Measurements from ENCODE around the gene NUDT7.

- no peak for TF ChIP-seq POLR2A (IDR thresholded peaks at IDR 0.05; ENCODE audit: low read depth, low read length)
- TF ChIP-seq POLR2AphosphoS5 (IDR thresholded peaks at IDR 0.05; ENCODE audit: low read depth, low read length) = no peak
These were observed 1.9 kb downstream of the NUDT7 start for GRCh38 chr16:77724174-77724573.

Data from GM12892 (cell line).